Endometrial microvascular endothelial cells (primary cell): ENCODE measurements around the gene TBC1D22A. TPM values are rescaled to one million over a fixed set of nuclear protein-coding genes. Genes with fewer than 3 reads are reported as not detected.

Source experiments
- in situ Hi-C: cut with HindIII; loops from 2 replicates; pipeline ENCODE4 v1.10.0; 2017; ENCODE audit warnings: low sequenced_read_pairs, low pct_unique_long_range_greater_than_20kb; ENCODE audit errors: inconsistent ontology term
- total RNA-seq: library from RNA; depleted of rRNA; stranded (reverse); fragments of >200 nt; gene quantifications from one replicate; pipeline ENCODE4 v1.2.3, GENCODE V29; 2015; ENCODE audit errors: inconsistent ontology term

The TBC1D22A gene
- total RNA-seq, 1 donor from 2014 or later = 20.0 TPM

GRCh38 chr22:47213571-47214230, 451.3 kb downstream of the TBC1D22A start:
- in situ Hi-C loops = no loop called here

- in situ Hi-C loops = no loop called here
These were observed 453.4 kb downstream of the TBC1D22A start for GRCh38 chr22:47215851-47216250.

DNA sequence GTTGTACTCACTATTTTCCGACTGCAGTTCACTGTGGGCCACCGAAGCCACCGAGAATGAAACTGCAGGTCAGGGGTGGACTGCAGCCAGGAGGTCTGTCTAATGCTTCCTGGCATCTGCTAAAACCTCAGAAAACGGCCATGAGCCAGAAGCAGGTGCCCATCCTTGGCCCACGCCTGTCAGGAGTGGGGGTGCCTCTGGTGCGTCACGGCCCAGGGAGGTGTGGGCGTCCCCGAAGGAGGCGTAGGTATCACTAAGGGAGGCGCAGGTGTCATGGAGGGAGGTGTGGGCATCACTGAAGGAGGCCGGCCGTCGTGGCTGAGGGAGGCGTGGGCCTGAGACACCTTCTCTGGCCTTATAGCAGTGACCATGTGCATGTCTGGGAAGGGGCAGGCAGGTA, 456.2 kb downstream of the TBC1D22A start:
- in situ Hi-C loops = no loop called here

DNA sequence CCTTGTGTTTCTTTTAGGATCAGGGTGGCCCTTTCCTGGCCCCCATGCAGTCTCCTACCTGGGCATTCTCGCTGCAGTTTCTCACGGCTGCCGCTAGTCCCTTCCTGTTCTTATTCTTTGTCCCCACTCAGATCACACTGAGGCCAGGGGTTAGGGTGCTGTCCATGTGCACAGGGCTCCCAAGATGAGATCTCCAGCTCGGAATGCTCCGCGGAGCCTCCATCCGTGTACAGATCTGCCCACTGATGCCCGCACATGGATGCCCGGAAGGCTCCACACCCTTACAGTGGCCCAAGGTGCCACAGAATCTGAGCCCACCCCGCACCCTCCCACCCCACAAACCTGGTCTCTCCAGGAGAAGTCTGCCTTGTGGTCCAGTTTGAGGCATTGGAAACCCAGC, 457.3 kb downstream of the TBC1D22A start:
- in situ Hi-C loops = no loop called here

DNA sequence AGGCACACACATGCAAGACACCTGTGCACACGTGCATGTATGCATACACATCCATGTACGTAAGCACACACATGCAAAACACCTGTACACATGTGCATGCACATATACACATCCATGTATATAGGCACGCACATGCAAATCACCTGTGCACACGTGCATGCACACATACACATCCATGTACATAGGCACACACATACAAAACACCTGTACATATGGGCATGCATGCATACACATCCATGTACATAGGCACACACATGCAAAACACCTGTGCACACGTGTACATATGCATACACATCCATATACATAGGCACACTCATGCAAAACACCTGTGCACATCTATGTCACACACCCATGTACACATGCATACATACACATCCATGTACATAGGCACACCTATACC, 458.3 kb downstream of the TBC1D22A start:
- in situ Hi-C loops = no loop called here

DNA sequence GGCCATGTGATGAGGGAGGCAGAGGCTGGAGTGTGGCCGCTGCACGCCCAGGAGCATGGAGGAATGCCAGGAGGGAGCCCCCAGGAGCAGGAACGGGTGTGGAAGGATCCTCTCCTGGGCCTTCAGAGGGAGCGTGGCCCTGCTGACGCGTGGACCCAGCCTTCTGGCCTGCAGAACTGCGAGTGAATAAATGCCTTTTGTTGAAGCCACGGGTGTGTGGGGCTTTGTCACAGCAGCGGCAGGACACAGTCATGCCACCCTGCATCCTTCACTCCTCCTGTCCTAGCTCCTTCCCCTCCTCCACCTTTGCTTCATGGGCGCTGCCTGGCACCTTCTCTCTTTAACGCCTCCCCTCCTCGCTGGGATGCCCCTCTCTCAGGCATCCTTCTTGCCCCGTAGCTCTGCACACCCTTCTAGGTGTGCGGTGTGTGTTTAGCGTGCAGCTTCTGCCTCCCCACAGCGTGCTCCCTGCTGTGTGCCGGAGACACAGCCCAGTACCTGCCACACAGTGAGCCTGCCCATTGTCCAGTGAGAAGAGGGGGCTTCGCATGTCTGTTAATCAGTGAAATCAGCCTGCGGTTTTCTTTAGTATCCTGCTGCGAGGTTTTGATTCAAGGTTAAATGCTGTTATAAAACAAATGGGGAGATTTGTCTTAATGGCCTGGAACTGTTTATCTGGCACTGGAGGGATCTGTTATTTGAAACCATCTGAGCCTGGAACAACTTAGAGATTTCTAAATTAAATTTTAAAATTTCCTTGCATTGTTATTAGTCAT, 459.6 kb downstream of the TBC1D22A start:
- in situ Hi-C loops = no loop called here

Other genes with a start within 250 kb of the TBC1D22A start
- gene CELSR1, start 225.0 kb upstream of the TBC1D22A start, total RNA-seq = 0.19 TPM
- gene GRAMD4, start 142.3 kb upstream of the TBC1D22A start, total RNA-seq = 10.7 TPM
- gene CERK, start 24.4 kb upstream of the TBC1D22A start, total RNA-seq = 52.6 TPM